GM21390 (cell line): ENCODE results near the gene DIS3L2.
"Not testable (repeated sequence)": the region's sequence is repeated elsewhere in the genome, so short reads cannot be mapped to it uniquely, and the experiment has no call there.

ENCODE experiments used
- ATAC-seq: cut with Tn5 transposase; IDR thresholded peaks from one replicate; pipeline ENCODE4 v1.9.1; 2021; ENCODE audit not compliant: unreplicated experiment

Gene DIS3L2

DNA sequence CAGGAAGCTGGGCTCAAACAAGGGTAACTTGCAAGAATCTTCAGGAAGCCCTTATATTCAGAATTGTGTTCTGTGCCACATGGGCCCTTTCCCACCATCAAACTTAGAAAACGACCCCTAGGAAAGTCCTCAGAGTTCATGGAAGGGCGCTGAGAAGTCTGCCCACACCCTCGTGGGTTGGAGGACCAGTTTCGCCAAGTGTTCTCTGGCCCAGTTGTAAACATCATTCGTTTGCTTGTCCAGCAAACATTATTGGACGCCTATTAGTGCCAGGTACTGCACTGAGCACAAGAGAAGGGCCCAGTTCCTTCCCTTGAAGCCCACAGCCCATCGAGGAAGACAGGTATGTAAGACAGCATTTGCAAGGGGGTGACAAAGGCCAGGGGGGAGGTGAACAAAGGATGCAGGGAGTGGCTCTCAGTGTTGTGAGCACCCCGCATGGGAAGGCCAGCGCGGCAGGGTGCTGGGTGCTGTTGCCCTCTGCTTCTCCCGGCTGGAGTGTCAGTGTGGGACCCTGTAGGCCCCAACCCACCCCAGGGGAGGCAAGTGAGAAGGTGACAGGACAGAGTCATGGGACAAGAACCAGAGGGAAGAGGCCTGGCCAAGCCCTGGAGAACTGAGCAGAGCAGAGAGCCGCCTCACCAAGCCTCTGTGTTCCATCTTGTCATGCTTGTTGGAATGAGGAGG is 356.8 kb downstream of the DIS3L2 start:
- no peak for ATAC-seq

DNA sequence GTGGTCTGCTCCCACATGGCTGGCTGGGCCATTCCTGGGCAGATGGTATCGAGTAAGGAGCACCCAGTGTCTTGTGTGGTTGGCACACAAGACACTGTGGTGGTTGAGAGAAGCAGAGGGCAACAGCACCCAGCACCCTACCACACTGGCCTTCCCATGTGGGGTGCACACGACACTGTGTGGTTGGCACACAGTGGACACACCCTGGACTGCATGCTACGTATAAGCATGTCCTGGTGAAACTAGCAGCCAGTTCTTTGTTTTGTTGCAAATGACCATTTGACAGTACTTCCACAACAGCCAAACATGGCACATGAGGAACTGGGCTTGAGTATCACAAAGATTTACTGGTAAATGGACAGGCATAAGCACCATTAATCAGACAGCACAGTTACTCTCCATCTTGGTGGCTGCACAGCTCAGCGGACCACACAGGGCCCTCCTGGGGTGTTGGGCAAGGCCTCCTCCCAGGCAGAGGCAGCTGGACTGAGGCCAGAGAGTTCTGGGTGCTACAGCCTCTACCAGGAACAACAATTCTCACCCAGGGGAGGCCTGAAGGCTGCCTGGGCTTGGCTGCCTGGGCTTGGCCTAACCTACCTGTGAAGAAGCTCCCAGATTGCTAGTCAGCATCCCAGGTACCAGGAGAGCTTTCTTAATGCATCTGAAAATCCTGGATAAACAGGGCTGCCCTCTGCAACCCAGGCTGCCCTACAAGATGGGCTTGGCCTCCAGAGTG is 357.7 kb downstream of the DIS3L2 start:
- ATAC-seq, result no peak

DNA sequence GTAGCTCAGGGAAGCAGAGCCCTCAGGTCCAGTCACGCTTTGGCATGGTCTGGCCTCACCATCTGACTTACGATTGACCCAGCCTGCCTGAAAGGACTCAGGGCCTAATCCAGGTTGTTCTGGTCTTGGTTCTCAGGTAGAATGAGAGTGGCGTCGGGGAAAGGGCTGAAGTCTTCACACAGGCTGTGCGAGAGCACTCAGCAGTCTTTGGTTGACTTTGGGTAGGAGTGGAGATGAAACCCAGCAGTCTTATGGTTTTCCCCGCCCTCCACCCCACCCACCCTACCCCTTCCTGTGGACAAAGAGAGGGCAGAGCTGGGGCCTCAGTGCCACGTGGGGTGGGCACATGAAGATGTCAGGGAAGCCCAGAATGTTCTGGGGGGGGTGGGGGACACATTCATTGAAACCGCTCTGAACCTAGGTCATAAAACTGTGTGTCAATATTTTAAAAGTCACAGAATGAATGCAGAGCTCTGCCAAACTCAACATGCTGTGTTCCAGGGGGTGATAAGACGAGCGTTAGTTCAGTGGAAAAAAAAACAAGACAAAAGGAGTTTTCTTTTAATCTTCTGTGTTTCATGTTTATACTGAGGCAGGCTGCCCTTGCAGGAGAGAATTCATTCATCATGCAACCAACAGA is 358.4 kb downstream of the DIS3L2 start:
- ATAC-seq, result no peak

DNA sequence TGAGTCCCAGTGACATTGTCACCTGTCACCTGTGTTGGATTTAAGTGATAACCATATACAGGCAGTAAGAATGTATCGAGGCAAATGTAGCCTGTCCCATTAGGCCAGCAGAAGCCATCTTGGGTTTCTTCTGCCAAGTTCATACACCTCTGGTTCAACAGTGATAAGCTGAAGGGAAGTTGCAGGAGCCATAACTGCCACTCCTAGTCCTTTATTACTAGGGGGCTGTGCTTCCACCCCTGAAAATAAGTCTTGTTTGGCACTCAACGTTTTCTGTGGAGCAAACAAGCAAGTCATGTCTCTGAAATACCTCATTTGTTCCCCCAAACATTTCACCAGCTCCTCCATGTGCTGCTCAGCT is 358.9 kb downstream of the DIS3L2 start:
- no peak for ATAC-seq

DNA sequence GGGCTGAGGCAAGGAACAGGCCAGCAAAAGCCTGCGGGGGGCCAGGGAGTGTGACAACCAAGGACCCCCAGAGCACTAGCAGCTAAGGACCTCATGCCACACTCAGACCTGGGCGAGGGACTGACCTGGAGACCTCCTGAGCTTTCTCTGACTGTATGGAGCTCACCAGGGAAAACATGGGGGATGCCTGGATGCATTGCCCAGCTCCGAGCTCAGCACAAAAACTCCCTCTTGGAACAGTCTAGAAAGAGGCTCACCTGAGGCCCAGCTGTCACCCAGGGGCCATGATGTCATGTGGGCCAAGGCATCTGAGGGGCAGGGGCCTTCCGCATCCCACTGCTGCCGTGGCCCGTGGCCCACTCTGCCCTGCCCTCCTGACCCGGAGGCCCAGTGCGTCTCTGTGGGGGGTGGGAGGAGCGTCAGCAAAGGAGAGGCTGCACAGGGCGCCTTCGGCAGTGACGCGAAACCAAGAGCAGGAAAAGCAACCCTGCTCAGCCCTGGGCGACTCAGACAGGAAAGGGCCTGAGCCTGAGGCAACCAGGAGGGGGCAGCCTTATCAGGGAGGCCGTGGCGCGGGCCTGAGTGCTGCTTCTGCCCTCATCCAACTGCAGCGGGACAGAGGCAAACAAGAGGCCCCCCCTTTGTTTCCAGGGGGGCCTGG is 359.8 kb downstream of the DIS3L2 start:
- ATAC-seq, result no peak

DNA sequence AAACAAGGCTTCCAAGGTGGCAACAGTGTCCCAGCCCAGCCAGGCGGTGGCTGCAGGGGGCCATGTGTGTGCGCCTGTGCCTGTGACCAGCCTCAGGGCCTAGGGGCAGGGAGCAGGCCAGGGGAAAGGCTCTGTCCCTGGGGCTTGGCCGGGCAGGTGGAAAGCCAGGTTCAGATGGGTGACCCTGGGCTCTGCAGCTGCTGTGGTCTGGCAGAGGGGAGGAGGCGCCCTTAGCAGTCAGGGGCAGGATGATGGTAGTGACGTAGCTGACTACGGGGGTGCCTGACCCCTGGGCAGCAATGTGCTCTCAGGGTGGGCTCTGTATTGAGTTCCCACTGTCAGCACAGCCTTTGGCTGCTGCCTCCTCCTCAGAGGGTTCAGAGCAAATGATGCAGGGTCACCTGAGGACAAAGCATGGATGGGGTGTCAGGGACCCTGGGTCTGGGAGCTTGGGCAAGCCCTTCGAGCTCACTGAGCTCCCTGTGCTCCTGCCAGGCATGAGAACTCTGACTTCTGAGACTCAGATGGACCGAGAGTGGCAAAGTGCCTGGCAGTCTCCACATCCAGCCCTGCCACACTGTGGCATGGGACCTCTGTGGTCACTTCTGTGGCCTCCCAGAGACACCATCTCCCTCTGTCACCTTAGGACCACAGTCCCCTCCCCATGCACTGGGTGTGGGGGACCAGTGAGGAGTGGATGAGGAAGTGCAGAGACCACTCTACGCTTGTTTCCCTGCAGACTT is 360.5 kb downstream of the DIS3L2 start:
- no peak for ATAC-seq

DNA sequence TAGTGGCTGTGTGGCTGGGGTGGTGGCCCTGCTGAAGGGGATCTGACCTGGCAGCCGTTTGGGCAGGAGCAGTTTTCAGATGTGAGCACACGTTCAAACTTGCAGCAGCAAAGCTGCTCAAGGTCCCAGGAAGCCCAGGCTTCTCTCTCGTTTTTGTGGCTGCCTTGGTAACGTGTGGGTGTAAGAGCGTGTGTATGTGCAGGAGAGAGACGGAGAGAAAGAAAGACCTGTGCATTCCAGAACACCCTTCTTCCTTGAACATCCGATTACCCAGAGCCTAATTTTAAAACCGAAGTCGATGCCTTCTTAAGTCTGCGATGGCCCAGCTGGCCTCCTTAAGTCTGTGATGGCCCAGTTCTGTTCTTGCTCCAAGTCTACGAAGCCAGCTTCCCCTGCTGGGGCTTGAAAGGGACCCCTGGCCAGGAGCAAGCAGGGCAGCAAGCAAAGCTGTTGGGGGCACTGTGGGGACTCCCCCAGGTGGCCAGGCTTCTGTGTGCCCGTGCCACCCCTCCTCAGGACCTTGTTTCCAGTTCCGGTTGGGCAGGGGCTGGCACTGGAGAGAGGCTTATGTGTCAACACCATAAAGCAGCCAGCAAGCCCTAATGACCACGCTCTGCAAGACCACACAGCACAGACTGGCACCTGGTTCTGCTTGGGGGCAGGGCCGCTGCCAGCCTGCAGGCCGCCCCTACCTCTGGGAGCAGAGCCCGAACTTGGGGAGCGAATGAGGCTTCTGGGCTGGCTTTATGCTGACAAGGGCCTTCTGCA is 361.2 kb downstream of the DIS3L2 start:
- no peak for ATAC-seq

DNA sequence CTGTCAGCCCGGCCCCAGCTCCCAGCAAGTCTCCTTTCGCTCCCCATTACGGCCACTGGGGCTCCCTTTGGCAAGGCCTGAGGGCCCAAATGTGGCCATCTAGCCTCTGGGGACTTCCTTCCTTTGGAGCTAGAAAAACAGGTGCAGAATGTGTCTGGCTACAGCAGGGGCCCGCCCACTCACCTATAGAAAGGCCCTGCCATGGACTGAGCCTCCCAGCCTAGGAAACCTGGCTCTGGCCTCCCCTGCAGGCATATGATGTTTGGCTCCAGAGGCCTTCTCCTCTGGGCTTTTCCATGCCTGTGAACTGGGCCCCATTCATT is 361.8 kb downstream of the DIS3L2 start:
- ATAC-seq, result no peak

DNA sequence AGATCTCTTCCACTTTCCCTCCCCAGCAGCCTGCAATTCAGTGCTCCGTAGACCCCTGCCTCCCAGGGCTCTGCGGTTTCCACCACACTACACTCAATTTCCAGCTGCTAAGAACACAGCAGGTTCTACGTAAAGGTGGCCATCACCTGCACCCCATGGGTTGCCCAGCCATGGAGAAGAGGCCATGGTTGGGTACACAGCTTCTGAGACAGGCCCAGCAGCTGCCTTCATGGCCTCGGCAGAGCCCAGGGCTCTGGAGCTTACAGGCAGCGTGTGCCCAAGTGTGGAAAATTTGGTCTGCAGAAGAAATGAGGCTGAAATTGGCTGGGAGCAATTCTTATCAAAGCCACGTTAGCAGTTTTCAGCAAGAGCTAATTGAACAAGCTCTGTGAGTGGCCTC is 362.5 kb downstream of the DIS3L2 start:
- not testable (repeated sequence) for ATAC-seq

DNA sequence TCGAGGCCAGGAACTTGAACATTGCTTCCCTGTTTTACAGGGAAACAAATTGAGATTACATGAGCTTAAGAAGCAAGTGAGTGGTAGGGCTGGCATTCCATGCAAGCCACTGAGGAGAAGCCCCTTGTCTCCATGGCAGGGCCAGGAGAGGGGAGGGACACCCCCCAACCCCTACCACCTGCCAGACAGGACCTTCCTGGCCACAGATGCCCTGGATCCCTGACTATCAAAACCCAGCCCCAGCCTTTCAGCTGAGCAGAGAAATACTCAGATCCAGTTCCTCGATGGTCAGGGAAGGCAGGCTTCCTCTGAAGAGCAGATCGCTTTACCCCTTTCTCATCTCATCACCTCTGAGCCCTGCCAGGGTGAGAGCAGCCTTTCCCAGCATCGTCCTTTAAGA is 363.3 kb downstream of the DIS3L2 start:
- no peak for ATAC-seq

DNA sequence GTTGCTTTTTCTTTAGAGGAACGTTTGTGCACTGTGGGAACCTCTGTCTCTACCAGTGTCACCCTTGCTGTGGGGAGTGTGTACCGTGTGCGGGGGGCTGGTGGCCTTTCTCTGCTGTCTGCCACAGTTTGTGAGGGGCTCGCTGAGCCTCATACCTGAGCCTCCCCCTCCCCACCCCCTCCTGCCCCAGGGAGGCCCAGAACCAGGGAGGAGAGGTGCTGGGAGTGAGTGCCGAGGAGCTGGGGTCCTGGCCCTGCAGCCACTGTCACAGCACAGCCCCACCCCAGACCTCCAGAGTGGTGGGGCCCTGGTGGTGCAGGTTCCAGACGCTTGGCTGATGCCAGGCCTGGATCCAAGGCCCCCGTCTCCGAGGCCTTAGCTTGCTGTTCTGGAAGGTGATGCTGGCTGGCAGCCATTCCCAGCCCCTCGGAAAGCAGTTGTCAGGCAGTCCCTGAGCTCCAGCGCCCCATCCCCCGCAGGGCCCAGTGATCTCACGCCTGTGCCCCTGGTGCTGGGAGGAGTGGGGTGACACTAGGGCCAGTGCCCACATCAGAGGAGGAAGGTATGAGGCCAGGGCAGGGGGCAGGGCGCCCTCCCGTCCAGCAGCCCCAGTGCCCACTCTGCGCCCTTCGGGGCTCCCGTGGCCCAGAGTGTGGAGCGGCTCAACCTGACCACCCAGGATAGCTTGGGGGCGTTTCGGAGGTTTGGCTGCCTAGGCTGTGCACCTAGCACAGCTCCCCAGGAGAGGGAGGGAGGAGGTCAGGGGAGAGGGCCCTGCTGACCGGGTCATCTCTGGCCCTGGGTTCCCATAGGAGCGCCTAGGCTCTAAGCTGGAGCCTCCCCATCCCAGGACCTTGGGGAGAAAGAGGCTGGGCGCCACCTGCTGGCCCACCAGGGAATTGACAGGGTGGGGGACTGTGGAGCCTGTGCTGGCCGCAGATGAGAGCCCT is 364.1 kb downstream of the DIS3L2 start:
- no peak for ATAC-seq

DNA sequence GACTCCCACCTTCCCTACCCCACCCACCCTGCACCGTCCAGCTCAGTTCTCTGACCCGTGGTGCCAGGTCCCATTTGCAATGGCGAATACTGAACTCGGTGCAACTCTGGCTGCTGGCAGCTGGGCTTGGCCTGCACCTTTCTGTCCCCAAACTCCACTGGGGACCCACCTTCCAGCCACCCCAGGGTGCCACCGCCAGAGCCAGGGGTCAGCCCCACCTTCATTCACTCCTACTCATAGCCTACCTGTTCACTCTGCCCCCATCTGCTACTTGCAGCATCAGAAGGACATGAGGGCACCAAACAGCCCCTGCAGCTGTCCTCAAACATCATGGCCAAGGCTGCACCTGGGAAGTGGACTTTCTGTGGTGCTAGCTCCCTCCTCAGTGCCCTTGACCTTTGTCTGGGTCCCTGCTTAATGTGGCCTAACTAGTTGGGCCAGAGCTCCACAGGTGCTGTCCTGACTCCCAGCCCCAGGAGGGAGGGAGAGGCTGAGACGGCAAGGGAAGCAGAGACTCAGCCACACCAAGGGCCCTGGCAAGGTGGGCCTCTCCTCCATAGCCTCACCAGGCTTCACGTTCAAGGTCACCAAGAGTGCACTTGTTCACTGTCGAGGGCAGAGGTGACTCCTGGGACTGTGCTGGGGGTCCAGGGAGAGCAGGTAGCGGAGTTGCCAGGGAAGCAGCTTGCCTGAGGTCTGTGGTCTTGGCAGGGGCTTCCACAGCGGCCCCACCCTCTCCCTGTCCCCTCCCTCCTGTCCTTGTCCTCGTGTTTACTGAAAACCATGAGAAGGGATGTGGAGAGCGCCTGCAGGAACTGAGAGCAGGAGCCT is 365.0 kb downstream of the DIS3L2 start:
- not testable (repeated sequence) for ATAC-seq

DNA sequence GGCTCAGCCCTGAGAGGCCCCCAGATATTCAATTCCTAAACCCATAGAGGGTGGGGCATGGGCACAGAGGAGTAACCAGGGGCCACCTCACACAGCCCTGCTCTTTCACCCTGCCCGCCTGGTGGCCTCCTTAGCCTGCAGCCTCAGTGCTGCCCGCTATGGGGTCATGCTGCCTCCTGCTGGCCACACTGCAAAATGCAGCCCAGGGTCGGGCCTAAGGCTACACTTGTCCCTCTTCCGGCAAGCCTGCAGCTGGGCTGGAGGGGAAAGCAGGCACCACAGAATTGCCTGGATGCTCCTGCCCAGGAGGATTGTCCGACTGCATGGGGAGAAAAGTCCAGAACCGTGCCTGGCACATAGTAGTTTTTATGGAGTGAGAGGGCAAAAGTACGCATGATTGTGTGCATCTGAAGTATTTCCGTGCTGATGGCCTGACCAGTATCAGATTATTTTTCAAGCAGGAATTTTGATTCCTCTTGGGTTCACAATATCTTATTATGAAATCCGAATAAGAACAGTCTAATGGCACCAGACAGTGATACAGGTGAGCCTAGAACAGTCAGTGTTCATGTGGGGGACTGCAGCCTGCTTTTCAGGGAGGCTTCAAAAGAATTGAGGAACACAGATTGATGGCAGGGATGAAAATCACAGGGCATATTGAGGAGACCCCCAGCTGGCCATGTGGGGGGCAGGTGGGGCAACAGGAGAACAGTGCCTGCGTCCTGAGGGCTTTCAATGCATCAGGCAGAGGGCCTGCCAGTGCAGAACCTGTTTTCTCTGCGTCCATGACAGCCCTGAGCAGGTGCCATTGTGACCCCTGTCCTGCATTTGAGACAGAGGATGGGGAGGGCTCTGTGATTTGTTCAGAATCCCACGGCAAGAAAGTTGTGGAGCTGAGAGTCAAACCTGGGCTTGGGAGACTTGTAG is 365.9 kb downstream of the DIS3L2 start:
- peak; percentile 60 for ATAC-seq

DNA sequence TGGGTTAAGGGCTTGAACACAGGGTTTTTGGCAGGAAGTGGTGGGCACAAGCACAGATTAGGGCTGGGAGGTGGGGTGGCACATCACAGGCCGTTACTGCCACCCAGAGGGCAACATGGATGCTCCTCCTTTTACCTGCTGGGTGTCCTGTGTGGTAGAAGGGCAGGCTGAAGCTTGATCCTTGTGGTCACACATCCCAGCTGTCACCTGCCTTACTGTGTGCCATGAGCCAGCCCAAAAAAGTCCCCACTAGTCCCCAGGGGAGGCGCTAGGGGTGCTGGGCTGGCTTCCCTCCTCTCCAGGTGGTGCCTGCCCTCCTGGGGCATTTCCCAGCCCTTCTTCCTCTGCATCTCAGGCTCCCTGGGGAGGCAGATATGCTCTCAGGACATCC is 366.5 kb downstream of the DIS3L2 start:
- ATAC-seq, result no peak

DNA sequence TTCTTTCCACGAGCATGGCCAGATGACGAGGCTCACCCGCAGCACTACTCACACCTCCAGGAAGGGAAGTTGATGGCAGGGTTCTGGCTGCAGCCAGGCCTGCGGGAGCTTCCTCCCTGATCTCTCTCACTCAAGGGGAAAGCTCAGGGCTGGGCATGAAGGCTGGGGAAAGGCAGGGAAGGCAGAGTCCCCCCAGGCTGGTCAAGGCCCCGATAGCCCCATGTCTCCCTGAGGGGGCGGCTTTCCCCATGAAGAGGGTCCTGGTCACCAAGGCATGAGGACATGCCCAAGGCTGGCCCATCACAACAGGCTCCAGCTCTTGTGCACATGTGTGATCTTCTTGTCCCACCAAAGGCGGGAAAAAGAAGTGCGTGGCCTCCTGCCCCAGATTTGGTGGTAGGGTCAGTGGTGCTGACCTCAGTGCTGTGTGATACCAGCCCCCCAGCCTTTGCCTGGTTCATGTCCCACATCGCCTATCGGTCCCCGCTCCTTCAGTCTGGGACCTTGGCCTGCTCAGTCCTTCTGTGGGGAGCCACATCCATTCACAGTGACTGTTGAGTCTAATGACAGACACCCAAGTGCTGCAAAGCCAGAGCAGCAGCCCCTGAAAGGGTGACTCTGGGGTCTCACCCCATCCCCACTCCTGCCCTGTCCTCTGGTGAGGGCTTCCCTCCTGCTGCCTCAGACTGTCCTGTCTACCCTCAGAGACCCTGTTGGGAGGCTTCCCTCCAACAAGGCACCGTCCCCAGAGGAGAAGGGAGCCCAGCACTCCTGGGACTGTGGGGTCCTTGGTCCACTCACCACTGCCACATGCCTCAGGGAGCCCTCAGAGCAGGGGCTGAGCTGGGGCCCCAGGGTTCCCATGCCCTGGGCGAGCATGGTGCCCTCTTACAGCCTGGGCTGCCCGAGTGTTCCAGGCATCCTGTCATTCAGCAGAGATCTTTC is 367.3 kb downstream of the DIS3L2 start:
- no peak for ATAC-seq

DNA sequence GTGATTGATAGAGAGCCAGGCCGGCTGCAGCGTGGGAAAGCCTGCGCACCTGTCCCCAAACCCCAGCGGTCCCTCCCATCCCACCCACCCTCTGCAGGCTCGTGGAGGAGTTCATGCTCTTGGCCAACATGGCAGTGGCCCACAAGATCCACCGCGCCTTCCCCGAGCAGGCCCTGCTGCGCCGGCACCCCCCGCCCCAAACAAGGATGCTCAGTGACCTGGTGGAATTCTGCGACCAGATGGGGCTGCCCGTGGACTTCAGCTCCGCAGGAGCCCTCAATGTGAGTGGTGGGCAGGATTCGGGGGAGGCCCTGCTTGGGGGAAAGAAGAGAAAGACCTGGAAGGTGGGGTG is 368.2 kb downstream of the DIS3L2 start:
- no peak for ATAC-seq
